GM06990 (cell line): ENCODE results near the gene CTRB2.

Source experiments
- DNase-seq: peaks from one replicate; pipeline ENCODE4 v3.0.0-alpha.2; 2011; ENCODE audit not compliant: insufficient read length; ENCODE audit errors: extremely low read depth
- H3K27me3 ChIP-seq: replicated peaks from 2 replicates; pipeline ENCODE4 v1.6.0; 2011; ENCODE audit warnings: low read length; ENCODE audit not compliant: control insufficient read depth, insufficient read depth
- H3K36me3 ChIP-seq: 2 replicates; pipeline ENCODE4 v1.5.1; 2011; ENCODE audit warnings: low read length; ENCODE audit not compliant: control insufficient read depth, insufficient read depth
- H3K4me3 ChIP-seq: replicated peaks from 2 replicates; pipeline ENCODE4 v1.5.1; 2011; ENCODE audit warnings: low read depth, mild to moderate bottlenecking, control low read depth, low read length
- TF ChIP-seq, protein P1 (sequence below): IDR thresholded peaks from 2 replicates; pipeline ENCODE4 v1.5.1; 2011; ENCODE audit warnings: low read length, control low read depth, mild to moderate bottlenecking, inconsistent platforms; ENCODE audit not compliant: insufficient read depth, poor library complexity, severe bottlenecking

Gene CTRB2

GRCh38 chr16:75179208-75179607 is 27.8 kb downstream of the CTRB2 start:
- TF ChIP-seq, protein P1, sequence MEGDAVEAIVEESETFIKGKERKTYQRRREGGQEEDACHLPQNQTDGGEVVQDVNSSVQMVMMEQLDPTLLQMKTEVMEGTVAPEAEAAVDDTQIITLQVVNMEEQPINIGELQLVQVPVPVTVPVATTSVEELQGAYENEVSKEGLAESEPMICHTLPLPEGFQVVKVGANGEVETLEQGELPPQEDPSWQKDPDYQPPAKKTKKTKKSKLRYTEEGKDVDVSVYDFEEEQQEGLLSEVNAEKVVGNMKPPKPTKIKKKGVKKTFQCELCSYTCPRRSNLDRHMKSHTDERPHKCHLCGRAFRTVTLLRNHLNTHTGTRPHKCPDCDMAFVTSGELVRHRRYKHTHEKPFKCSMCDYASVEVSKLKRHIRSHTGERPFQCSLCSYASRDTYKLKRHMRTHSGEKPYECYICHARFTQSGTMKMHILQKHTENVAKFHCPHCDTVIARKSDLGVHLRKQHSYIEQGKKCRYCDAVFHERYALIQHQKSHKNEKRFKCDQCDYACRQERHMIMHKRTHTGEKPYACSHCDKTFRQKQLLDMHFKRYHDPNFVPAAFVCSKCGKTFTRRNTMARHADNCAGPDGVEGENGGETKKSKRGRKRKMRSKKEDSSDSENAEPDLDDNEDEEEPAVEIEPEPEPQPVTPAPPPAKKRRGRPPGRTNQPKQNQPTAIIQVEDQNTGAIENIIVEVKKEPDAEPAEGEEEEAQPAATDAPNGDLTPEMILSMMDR = no peak

DNA sequence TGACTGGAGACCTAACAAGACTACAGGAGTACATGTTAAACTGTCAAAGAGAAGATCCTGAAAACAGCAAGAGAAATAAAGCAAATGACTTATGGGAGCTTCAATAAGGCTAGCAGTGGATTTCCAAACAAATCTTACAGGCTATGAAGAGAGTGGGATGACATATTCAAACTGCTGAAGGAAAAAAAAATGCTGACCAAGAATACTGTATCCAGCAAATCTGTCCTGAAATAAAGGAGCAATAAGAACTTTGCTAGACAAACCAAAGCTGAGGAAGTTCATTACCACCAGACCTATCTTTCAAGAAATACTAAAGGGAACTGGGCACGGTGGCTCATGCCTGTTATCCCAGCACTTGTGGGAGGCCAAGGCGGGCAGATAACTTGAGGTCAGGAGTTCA is 30.0 kb downstream of the CTRB2 start:
- Histone ChIP-seq H3K27me3 (no peaks in the 10 kb centered on the region), H3K36me3 (no peaks in the 10 kb centered on the region), H3K4me3 (no peak overlapping the region)
- TF ChIP-seq, protein P1 = no peak
- no peak for DNase-seq

More at GRCh38 chr16:75179208-75179607, 27.8 kb downstream of the CTRB2 start:
- H3K4me3 ChIP-seq = no peak overlapping the region
- no peaks in the 10 kb centered on the region for H3K36me3 ChIP-seq
- DNase-seq = peak; percentile 37
- no peaks in the 10 kb centered on the region for H3K27me3 ChIP-seq

GRCh38 chr16:75175074-75175473 is 31.9 kb downstream of the CTRB2 start:
- Histone ChIP-seq H3K36me3 (no peaks in the 10 kb centered on the region; the same call in 1 of the 2 replicates), H3K27me3 (no peaks in the 10 kb centered on the region), H3K4me3 (no peak overlapping the region)
- TF ChIP-seq, protein P1 = no peak
- DNase-seq = no peak

DNA sequence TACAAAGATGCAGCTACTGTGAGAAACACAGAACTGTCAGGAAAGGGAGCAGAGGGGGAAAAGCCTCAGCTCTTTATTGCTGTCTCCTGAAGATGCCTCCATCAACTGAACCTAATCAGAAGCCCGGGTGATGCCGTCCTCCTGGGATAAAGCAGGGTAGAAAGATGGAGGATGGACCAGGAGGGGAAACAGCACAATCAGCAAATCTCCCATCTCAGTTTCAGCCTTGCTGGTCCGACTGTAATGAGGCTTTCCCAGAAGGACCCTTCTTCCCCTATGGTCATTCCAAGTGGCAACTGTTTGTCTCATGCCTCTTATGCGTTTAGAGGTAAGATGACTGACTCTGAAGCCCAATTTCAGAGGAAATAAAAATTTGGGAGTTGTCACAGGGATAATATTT is 34.4 kb downstream of the CTRB2 start:
- no peak for DNase-seq
- Histone ChIP-seq H3K36me3 (peaks cover 5% of the 10 kb centered on the region), H3K4me3 (no peak overlapping the region), H3K27me3 (no peaks in the 10 kb centered on the region)
- TF ChIP-seq, protein P1 = no peak

- DNase-seq = no peak
- H3K27me3 ChIP-seq = no peaks in the 10 kb centered on the region
- H3K36me3 ChIP-seq = peaks cover 7% of the 10 kb centered on the region
- H3K4me3 ChIP-seq = no peak overlapping the region
- TF ChIP-seq, protein P1 = no peak
Observed at GRCh38 chr16:75169899-75170405, 37.0 kb downstream of the CTRB2 start.

- H3K36me3 ChIP-seq = no peaks in the 10 kb centered on the region; the same call in 1 of the 2 replicates
- TF ChIP-seq, protein P1 = no peak
- no peak for DNase-seq
- no peaks in the 10 kb centered on the region for H3K27me3 ChIP-seq
- H3K4me3 ChIP-seq = no peak overlapping the region
Observed at GRCh38 chr16:75160386-75160785, 46.6 kb downstream of the CTRB2 start.
